Medulla oblongata (tissue), 1 donor: ENCODE data around the gene DMGDH.

Experiments used
- DNase-seq: peaks from one replicate; pipeline ENCODE4 v3.0.0-alpha.2; 2015; ENCODE audit errors: extremely low spot score

The DMGDH gene

DNA sequence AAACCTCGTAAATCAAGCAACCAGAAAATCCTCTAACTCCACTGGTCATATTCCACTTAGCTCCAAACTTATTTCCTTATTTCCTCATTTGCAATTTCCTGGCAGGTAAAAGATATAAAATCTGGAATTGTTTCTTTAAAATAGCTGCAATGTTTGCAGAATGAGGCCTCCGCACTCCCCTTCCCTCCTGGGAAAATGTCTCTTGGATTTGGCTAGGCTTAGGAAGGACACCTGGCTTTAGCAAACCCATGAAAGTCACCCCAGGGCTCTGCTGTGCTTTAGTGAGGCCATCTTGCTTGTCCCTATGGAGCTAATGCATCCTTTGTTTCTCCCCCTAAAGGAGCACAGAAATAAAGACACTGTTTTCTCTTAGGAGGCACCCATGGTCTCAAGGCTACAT lies 94.9 kb downstream of the DMGDH start:
- no peak for DNase-seq

DNA sequence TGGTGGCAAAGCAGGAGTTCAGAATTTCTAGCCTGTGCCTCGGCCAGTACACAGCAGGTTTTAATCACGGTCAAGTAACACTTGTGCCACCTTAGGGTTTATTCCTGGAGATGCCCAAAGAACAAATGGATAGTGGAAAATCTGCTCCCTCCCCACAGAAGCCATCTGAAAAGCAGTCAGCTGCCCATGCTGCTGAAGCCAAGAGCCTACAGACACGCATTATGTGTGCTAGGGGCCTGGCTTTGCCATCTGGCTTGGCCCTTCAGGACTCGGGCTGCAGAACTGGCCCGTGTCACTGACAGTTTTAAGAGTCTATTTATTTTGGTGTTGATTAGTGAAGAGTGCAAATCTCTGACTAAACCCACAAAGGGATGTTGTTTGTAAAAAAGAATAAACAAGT lies 95.5 kb downstream of the DMGDH start:
- DNase-seq, result peak; percentile 84

DNA sequence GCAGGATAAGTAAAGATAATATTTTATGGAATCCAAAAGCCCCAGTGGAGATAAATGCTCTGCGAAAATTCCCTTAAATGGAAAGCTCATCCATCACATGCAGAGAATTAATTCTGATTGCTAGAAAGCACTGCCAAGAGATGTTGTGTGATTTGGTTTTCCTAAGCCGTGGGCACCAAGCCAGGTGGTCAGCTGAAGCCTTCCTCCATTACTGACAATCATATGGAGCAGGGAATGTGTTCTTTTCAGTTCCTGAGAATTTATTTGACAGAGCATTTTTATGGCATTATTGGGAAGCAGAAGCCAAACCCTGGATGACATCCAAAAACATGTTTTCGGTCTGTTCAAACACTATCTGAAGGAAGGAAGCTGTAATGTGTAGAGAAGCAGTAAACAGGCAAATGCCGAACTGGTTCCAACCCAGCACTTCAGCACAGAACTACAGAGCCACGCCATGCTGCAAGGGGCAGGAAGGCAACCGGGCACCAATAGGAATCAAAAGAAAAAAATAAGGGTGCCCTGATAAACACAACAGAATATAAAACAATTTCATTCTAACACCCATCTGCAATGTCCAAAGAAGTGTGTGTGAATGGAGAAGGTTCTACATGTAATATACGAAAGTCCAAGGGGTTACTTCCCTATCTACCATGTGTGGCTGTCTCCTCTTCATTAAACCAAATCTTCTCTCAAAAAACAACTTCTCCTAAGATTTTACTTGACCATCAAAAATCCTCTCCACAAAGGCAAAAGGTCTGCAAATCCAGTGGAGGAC lies 96.6 kb downstream of the DMGDH start:
- peak; percentile 49 for DNase-seq

DNA sequence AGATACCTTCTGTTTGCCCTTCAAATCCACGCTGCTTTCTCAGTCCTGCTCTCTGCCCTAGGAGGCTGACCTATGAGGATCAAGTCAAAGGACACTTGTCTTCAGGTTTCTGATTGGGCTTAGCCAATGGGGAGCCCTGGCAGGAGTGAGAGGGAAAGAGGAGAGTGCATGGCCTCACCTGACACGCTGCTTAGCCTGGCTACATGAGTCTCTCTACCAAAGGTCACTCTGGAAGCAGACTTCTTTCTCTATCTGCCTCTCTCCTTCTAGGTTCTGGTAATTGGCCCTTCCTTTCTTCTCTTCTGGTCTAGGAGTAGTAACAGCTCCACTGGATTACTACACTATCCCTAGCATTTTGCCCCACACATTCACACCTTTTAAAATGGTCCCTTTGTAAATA lies 97.5 kb downstream of the DMGDH start:
- no peak for DNase-seq

DNA sequence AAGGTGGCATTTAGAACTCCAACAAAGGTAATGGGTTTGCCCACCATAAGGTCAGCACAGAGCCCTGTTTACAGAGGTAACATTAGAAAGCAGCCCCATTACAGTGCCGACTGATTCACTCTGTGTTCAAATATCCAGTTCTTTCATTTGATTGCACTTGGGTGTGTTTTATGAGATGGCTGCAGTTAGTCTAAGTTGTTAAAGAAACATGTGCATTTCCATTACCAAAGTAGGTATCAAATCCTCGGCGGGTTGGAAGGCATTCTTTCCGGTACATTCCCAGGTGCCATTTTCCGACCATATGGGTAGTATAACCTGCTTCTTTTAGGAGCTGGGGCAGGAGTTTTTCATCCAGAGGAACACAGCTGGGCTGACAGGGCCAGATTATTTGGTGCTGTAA lies 100.7 kb downstream of the DMGDH start:
- DNase-seq, result no peak

DNA sequence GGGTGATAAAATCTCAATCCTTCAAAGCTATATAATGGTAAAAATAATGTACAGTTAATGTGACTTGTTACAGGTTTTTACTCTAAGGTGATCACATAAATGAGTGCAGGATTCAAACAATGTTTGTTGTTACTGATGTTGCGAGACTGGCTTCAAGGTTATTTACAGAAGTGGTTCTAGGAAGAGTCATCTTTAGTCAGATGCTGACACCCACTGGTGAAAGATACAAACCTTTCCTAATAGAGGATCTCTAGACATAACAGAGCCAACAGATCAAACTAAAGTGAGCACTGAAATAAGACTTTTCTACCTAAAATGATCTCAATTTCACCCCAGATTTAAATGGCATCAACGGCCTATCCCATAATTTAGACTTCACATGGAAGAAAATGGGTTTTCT lies 104.6 kb downstream of the DMGDH start:
- peak; percentile 90 for DNase-seq

DNA sequence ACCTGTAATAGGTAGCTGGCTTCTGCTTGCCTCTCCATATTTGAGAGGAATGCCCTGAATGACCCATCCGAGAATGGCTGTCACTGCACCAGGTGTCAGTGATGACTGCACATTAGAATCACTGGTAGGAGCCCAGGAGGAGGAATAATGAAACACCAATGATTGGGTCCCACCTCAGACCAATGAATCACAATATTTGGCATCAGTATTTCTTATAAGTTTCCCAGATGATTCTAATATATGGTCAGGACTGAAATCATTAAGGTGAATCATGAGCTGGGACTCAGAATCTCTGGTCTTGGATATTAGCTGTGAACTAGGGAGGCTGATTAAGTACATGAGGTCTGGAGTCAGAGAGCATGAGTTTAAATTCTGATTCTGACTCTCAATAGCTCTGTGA lies 107.7 kb downstream of the DMGDH start:
- DNase-seq, result no peak

DNA sequence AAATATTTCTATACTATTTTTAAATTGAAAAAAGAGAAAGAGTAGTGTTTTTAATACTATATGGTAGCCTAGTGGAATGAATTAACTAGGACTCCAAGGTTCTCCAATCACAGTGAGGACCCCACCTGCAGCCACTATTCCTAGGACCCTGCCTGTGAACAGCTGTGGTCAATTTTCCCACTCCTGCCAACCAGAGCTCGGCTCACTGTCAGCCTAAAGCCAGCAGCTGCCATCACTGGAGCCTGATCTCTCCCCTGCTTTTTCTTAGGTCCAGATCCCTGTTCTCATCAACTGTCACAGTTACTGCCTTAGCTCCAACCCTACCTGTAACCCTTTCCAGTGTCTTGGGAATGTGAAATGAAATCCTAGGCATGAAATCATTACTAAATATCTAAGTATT lies 109.7 kb downstream of the DMGDH start:
- no peak for DNase-seq

DNA sequence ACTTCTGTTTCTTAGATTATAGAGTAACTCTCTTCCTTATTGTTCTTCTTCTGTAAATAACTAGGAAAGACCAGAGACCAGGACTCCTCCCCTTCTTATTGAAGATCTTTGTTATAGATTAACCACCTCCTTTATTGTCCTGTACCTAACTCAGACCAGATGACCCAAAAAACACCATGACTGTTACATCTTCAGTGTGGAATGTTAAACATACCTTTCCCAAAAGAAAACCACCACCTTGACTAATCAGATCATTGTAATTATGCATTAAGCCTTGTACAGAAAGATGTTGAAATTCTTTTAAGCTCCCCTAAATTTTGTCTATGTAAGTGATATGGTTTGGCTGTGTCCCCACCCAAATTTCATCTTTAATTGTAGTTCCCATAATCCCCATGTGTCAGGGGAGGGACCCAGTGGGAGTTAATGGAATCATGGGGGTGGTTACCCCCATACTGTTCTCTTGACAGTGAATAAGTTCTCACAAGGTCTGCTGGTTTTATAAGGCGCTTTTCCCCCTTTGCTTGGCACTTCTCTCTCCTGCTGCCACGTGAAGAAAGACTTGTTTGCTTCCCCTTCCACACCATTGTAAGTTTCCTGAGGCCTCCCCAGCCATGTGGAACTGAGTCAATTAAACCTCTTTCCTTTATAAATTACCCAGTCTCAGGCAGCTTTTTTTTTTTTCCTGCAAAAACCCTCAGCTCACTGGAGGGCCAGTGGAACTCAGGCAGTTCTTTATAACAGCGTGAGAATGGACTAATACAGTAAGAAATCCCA lies 110.6 kb downstream of the DMGDH start:
- no peak for DNase-seq

DNA sequence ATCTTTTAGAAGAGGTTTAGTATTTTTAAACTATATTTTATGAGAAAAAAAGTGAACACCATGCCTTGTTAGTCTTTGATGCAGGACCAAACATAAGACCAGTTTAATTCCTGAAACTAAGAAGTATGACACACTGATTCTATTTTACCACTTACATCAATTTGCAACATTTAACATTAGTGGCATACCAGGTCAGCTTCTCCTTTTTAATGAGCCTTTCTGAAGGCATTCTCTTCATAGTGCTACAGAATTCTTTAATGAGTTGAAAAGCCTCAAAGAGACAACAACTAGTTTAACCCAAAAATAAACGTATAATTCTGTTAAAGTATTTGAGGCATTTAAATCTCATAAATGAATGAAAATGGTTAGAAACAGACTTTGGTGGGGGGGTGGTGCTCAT lies 112.6 kb downstream of the DMGDH start:
- DNase-seq, result no peak

DNA sequence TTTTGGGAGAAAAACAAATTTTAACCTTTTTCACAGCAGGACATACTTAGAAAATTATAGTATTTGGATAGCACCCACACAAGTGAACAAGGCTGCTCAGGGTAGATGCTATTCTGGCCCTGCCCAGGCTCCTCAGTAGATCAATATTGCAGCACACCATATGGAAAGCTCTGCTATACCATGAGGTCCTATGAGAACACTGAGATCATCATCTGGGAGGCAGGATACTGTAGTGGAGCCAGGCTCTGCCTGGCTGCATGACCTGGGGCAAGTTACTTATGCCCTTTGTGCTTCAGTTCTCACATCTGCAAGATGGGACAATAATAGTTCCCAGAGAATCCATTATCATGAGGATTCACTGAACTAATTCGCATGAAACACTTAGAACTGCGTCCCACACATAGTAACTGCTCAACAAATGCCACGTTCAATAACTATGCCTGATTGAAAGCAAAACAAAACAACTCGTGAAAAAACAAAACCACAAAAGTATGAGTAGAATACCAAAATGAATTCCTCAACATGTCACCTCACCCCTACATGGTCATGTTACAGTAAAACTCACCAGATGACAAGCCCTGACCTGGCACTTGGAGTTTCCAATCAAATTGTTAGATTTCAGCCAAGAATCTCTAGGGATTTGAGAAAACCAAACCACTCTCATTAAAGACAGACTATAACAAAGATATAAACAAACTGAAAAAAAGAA lies 116.2 kb downstream of the DMGDH start:
- DNase-seq, result no peak
